OCI-LY3 (cell line): Measurements from ENCODE around the gene CHST13.

ENCODE experiments used
- H2AFZ ChIP-seq: fragments of 200-600, 300-600 bp; shearing (Covaris generic); 2 replicates; pipeline ENCODE4 v1.6.0; 2014; ENCODE audit warnings: antibody characterized with exemption, low read depth, low read length
- H3K27ac ChIP-seq: fragments of 200-600, 300-600 bp; sonication (generic); 2 replicates; pipeline ENCODE4 v1.5.1; 2014; ENCODE audit warnings: mild to moderate bottlenecking, low read length, moderate library complexity, mixed read lengths
- H3K27me3 ChIP-seq: fragments of 200-600, 300-600 bp; sonication (generic); 2 replicates; pipeline ENCODE4 v1.6.1; 2014; ENCODE audit warnings: low read depth, low read length, mixed read lengths
- H3K36me3 ChIP-seq: fragments of 200-600, 300-600 bp; sonication (generic); replicated peaks from 2 replicates; pipeline ENCODE3; 2014; ENCODE audit warnings: low read depth, low read length, mixed read lengths
- H3K4me1 ChIP-seq: fragments of 300-600, 200-600 bp; sonication (generic); 2 replicates; pipeline ENCODE4 v1.6.1; 2014; ENCODE audit warnings: low read length, mixed read lengths
- H3K4me2 ChIP-seq: fragments of 200-600, 300-600 bp; sonication (generic); 2 replicates; pipeline ENCODE4 v1.6.1; 2014; ENCODE audit warnings: low read length, mixed read lengths
- H3K4me3 ChIP-seq: fragments of 300-600, 200-600 bp; sonication (generic); 2 replicates; pipeline ENCODE4 v1.5.1; 2014; ENCODE audit warnings: antibody characterized with exemption, mild to moderate bottlenecking, low read length, moderate library complexity
- H3K79me2 ChIP-seq: fragments of 300-600, 200-600 bp; shearing (Covaris generic); 2 replicates; pipeline ENCODE4 v1.6.1; 2014; ENCODE audit warnings: mild to moderate bottlenecking, low read length, mixed read lengths
- H3K9ac ChIP-seq: fragments of 300-600, 200-600 bp; shearing (Covaris generic); 2 replicates; pipeline ENCODE4 v1.6.0; 2014; ENCODE audit warnings: mild to moderate bottlenecking, low read length, moderate library complexity
- H3K9me3 ChIP-seq: fragments of 200-600, 300-600 bp; shearing (Covaris generic); 2 replicates; pipeline ENCODE4 v1.6.1; 2014; ENCODE audit warnings: low read length, mixed read lengths; ENCODE audit not compliant: insufficient read depth
- H4K20me1 ChIP-seq: fragments of 200-600, 300-600 bp; sonication (generic); 2 replicates; pipeline ENCODE4 v1.6.1; 2016; ENCODE audit warnings: low read length, mixed read lengths; ENCODE audit not compliant: insufficient read depth
- EZH2phosphoT487 ChIP-seq: fragments of 200-600 bp; shearing (Covaris generic); IDR thresholded peaks from 2 replicates; pipeline ENCODE4 v1.6.1; 2018; ENCODE audit warnings: antibody characterized with exemption, mixed run types, low read depth
- TF ChIP-seq, protein P1 (sequence below): fragments of 200-600, 300-600 bp; sonication (generic); IDR thresholded peaks from 2 replicates; pipeline ENCODE4 v1.5.1; 2014; ENCODE audit warnings: antibody characterized with exemption, low read length, low read depth

Gene CHST13

DNA sequence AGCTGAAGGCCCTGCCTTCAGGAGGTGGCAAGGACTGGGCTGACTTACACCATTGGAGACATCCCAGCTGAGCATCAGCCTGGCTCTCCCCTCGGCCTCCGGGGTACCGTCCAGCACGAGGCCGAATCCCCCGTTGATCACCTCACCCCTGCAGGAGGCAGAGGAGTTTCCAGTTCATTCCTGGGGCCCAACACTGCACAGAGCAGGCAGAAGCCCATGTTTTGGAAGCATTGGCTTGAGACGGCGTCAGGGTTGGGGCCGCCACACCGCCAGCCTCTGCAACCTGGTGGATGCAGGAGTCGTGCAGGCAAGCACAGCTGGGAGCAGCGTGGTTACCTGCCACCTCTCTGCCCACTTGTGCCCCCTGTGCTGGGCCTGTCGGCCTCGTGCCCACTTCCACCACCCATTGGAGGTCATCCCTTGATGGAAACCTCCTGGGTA, 40.6 kb upstream of the CHST13 start:
- Histone ChIP-seq H3K27me3 (no peaks in the 10 kb centered on the region), H3K79me2 (no peaks in the 10 kb centered on the region), H3K9ac (no peak overlapping the region), H3K36me3 (no peaks in the 10 kb centered on the region), H3K4me3 (no peak overlapping the region), H4K20me1 (no peaks in the 10 kb centered on the region), H3K9me3 (no peaks in the 10 kb centered on the region), H3K27ac (no peak overlapping the region), H2AFZ (no peak overlapping the region), H3K4me2 (no peak overlapping the region), H3K4me1 (no peaks in the 10 kb centered on the region)
- TF ChIP-seq EZH2phosphoT487: no peak
- TF ChIP-seq, protein P1, sequence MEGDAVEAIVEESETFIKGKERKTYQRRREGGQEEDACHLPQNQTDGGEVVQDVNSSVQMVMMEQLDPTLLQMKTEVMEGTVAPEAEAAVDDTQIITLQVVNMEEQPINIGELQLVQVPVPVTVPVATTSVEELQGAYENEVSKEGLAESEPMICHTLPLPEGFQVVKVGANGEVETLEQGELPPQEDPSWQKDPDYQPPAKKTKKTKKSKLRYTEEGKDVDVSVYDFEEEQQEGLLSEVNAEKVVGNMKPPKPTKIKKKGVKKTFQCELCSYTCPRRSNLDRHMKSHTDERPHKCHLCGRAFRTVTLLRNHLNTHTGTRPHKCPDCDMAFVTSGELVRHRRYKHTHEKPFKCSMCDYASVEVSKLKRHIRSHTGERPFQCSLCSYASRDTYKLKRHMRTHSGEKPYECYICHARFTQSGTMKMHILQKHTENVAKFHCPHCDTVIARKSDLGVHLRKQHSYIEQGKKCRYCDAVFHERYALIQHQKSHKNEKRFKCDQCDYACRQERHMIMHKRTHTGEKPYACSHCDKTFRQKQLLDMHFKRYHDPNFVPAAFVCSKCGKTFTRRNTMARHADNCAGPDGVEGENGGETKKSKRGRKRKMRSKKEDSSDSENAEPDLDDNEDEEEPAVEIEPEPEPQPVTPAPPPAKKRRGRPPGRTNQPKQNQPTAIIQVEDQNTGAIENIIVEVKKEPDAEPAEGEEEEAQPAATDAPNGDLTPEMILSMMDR: no peak

DNA sequence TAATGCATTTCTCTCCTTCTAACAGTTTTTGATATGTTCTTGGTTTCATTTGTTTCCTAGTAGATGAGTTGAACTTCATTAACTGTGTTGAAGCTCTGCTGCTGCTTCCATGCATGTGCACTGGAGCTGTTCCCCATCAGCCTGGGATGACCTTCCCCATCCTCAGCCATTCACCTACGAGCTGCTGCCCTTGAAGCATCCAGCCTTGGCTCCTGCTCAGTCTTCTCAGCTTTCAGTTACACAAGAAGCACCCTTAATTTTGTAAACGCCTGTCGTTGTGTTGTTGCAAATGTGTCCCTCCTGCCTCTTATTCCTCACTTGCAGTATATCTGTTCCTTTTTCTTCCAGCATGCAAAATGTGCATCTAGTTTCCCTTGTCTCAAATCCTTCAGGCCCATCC, 39.8 kb upstream of the CHST13 start:
- H3K9ac ChIP-seq: no peak overlapping the region
- H3K27ac ChIP-seq: no peak overlapping the region
- H3K4me1 ChIP-seq: no peaks in the 10 kb centered on the region
- H3K4me3 ChIP-seq: no peak overlapping the region
- no peaks in the 10 kb centered on the region for H3K27me3 ChIP-seq
- H3K79me2 ChIP-seq: no peaks in the 10 kb centered on the region
- H2AFZ ChIP-seq: no peak overlapping the region
- H3K36me3 ChIP-seq: no peaks in the 10 kb centered on the region
- no peaks in the 10 kb centered on the region for H4K20me1 ChIP-seq
- H3K4me2 ChIP-seq: no peak overlapping the region
- no peaks in the 10 kb centered on the region for H3K9me3 ChIP-seq
- TF ChIP-seq, protein P1: no peak
- no peak for TF ChIP-seq EZH2phosphoT487

DNA sequence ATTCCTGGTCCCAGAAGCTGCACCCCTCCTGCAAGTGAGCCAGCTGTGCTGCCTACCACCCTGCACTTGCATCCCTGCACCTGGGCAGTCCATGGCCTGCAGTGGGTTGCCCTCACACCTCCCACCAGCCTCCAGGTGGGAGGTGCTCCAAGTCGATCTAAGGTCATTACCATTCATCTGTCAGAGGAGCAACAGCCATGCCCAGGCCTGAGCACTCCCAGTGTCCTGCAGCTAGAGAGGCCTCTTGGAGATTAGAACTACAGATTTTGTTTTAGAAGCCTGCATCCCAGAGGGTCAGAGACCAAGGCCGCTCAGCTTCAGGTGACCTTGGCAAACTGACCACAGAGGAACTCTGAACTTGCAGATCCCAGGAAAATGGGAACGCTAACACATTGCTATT, 39.3 kb upstream of the CHST13 start:
- Histone ChIP-seq H3K9ac (no peak overlapping the region), H3K4me2 (no peak overlapping the region), H3K36me3 (no peaks in the 10 kb centered on the region), H2AFZ (no peak overlapping the region), H3K9me3 (no peaks in the 10 kb centered on the region), H3K27me3 (no peaks in the 10 kb centered on the region), H3K79me2 (no peaks in the 10 kb centered on the region), H4K20me1 (no peaks in the 10 kb centered on the region), H3K27ac (no peak overlapping the region), H3K4me1 (no peaks in the 10 kb centered on the region), H3K4me3 (no peak overlapping the region)
- no peak for TF ChIP-seq EZH2phosphoT487
- TF ChIP-seq, protein P1: no peak

DNA sequence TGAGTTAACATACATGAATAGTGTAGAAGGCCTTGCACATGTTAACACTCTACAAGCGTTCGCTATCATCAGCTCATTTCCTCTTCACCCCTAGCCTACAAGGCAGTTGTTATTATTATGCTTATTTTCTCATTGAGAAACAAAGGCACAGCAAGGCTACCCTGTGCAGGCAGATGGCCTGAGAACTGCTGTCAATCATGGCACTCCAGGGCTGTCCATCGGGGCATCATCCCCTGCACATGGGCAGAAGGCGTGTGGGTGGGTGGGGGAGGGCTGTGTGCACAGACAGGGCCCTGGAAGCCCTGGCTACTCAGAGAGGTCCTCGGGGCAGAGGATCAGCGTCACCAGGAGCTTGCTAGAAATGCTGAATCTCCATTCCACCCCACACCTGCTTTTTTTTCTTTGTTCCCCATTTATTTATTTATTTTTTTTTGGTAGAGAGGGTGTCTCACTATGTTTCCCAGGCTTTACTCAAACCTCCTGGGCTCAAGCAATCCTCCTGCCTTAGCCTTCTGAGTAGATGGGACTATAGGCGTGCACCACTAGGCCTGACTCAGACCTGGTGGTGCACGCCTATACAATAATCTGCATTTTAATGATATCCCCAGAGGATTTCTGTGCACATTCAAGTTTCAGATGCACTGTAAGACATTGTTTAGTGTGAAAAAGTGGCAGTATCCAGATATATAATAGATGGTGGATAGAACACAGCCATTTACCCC, 38.6 kb upstream of the CHST13 start:
- Histone ChIP-seq H3K9ac (no peak overlapping the region), H3K4me2 (no peak overlapping the region), H2AFZ (no peak overlapping the region), H3K4me1 (no peaks in the 10 kb centered on the region), H4K20me1 (no peaks in the 10 kb centered on the region), H3K79me2 (no peaks in the 10 kb centered on the region), H3K27ac (no peak overlapping the region), H3K9me3 (no peaks in the 10 kb centered on the region), H3K4me3 (no peak overlapping the region), H3K27me3 (no peaks in the 10 kb centered on the region), H3K36me3 (no peaks in the 10 kb centered on the region)
- TF ChIP-seq EZH2phosphoT487: no peak
- TF ChIP-seq, protein P1: no peak
